Activated CD8-positive, alpha-beta memory T cell treated with anti-CD3 and anti-CD28 coated beads, Interleukin-2, amount 50 U/mL, for 24 hours (primary cell): ENCODE results near the gene P2RY8.
"Not testable (repeated sequence)": the region's sequence is repeated elsewhere in the genome, so short reads cannot be mapped to it uniquely, and the experiment has no call there.

ENCODE experiments used
- DNase-seq: peaks from one replicate; pipeline ENCODE4 v3.0.0-alpha.2; 2020; ENCODE audit errors: extremely low read depth

The P2RY8 gene

GRCh38 chrX:1519022-1519497 is 17.9 kb downstream of the P2RY8 start:
- DNase-seq = no peak

GRCh38 chrX:1518512-1518911 is 18.5 kb downstream of the P2RY8 start:
- no peak for DNase-seq

GRCh38 chrX:1516596-1517104 is 20.3 kb downstream of the P2RY8 start:
- no peak for DNase-seq

GRCh38 chrX:1511829-1512228 is 25.2 kb downstream of the P2RY8 start:
- no peak for DNase-seq

GRCh38 chrX:1511150-1511549 is 25.8 kb downstream of the P2RY8 start:
- no peak for DNase-seq

GRCh38 chrX:1507511-1508463 is 29.2 kb downstream of the P2RY8 start:
- no peak for DNase-seq

- DNase-seq = no peak
These were observed 30.1 kb downstream of the P2RY8 start for GRCh38 chrX:1506916-1507315.

- DNase-seq = no peak
These were observed 34.1 kb downstream of the P2RY8 start for GRCh38 chrX:1502853-1503252.

- DNase-seq = no peak
These were observed 34.7 kb downstream of the P2RY8 start for GRCh38 chrX:1502241-1502640.

GRCh38 chrX:1500701-1501624 is 36.0 kb downstream of the P2RY8 start:
- DNase-seq = no peak

GRCh38 chrX:1496076-1496475 is 40.9 kb downstream of the P2RY8 start:
- DNase-seq = no peak

GRCh38 chrX:1493877-1494510 is 43.0 kb downstream of the P2RY8 start:
- no peak for DNase-seq

- DNase-seq = no peak
These were observed 43.6 kb downstream of the P2RY8 start for GRCh38 chrX:1493412-1493811.

- DNase-seq = no peak
These were observed 44.5 kb downstream of the P2RY8 start for GRCh38 chrX:1492421-1493012.

GRCh38 chrX:1491851-1492349 is 45.1 kb downstream of the P2RY8 start:
- DNase-seq = no peak

GRCh38 chrX:1491248-1491647 is 45.7 kb downstream of the P2RY8 start:
- not testable (repeated sequence) for DNase-seq

- DNase-seq = not testable (repeated sequence)
These were observed 46.3 kb downstream of the P2RY8 start for GRCh38 chrX:1490723-1491122.

- DNase-seq = not testable (repeated sequence)
These were observed 47.6 kb downstream of the P2RY8 start for GRCh38 chrX:1489354-1489753.

GRCh38 chrX:1488745-1489144 is 48.2 kb downstream of the P2RY8 start:
- no peak for DNase-seq

- DNase-seq = no peak
These were observed 48.8 kb downstream of the P2RY8 start for GRCh38 chrX:1488141-1488540.

GRCh38 chrX:1487401-1487800 is 49.6 kb downstream of the P2RY8 start:
- no peak for DNase-seq
